GM21786 (cell line): ENCODE data around the gene SLC22A23.

Experiments used
- ATAC-seq: cut with Tn5 transposase; IDR thresholded peaks from one replicate; pipeline ENCODE4 v1.9.1; 2021; ENCODE audit not compliant: unreplicated experiment

Gene SLC22A23

GRCh38 chr6:3288711-3289663 is 167.9 kb downstream of the SLC22A23 start:
- ATAC-seq: no peak

- no peak for ATAC-seq
Measured at GRCh38 chr6:3287976-3288707, 168.7 kb downstream of the SLC22A23 start.

- no peak for ATAC-seq
Measured at GRCh38 chr6:3287308-3287707, 169.5 kb downstream of the SLC22A23 start.

GRCh38 chr6:3286641-3287171 is 170.1 kb downstream of the SLC22A23 start:
- ATAC-seq: no peak

- no peak for ATAC-seq
Measured at GRCh38 chr6:3285732-3286131, 171.1 kb downstream of the SLC22A23 start.

- ATAC-seq: no peak
Measured at GRCh38 chr6:3285049-3285639, 171.7 kb downstream of the SLC22A23 start.

GRCh38 chr6:3284436-3284876 is 172.4 kb downstream of the SLC22A23 start:
- no peak for ATAC-seq

GRCh38 chr6:3283641-3284435 is 173.0 kb downstream of the SLC22A23 start:
- no peak for ATAC-seq

GRCh38 chr6:3283241-3283640 is 173.6 kb downstream of the SLC22A23 start:
- no peak for ATAC-seq

- no peak for ATAC-seq
Measured at GRCh38 chr6:3282476-3283236, 174.2 kb downstream of the SLC22A23 start.

GRCh38 chr6:3281631-3282475 is 175.0 kb downstream of the SLC22A23 start:
- ATAC-seq: no peak

GRCh38 chr6:3280866-3281465 is 175.9 kb downstream of the SLC22A23 start:
- no peak for ATAC-seq

- ATAC-seq: no peak
Measured at GRCh38 chr6:3280091-3280490, 176.8 kb downstream of the SLC22A23 start.

GRCh38 chr6:3278691-3279090 is 178.2 kb downstream of the SLC22A23 start:
- ATAC-seq: no peak

GRCh38 chr6:3277851-3278416 is 178.9 kb downstream of the SLC22A23 start:
- ATAC-seq: no peak

- no peak for ATAC-seq
Measured at GRCh38 chr6:3277251-3277650, 179.6 kb downstream of the SLC22A23 start.

GRCh38 chr6:3276174-3277167 is 180.4 kb downstream of the SLC22A23 start:
- ATAC-seq: no peak
